Endothelial cell (in vitro differentiated cells): Measurements from ENCODE around the gene GET4. TPM values are rescaled to one million over a fixed set of nuclear protein-coding genes. Genes with fewer than 3 reads are reported as not detected.

Experiments used
- DNase-seq: peaks from one replicate; pipeline ENCODE4 v3.0.0; 2021; ENCODE audit warnings: low spot score
- H3K27ac Mint-ChIP-seq: one replicate; pipeline ENCODE4 v1.8.0; 2021; ENCODE audit warnings: mixed read lengths, inconsistent platforms; ENCODE audit not compliant: unreplicated experiment
- H3K27me3 Mint-ChIP-seq: one replicate; pipeline ENCODE4 v1.8.0; 2021; ENCODE audit warnings: mild to moderate bottlenecking, moderate library complexity, mixed read lengths, inconsistent platforms; ENCODE audit not compliant: unreplicated experiment
- H3K36me3 Mint-ChIP-seq: one replicate; pipeline ENCODE4 v1.8.0; 2021; ENCODE audit warnings: mild to moderate bottlenecking, low read depth, mixed read lengths, inconsistent platforms; ENCODE audit not compliant: unreplicated experiment
- H3K4me1 Mint-ChIP-seq: one replicate; pipeline ENCODE4 v1.8.0; 2021; ENCODE audit warnings: mild to moderate bottlenecking, mixed read lengths, inconsistent platforms; ENCODE audit not compliant: unreplicated experiment
- H3K4me3 Mint-ChIP-seq: one replicate; pipeline ENCODE4 v1.8.0; 2021; ENCODE audit warnings: mild to moderate bottlenecking, mixed read lengths, inconsistent platforms; ENCODE audit not compliant: unreplicated experiment
- H3K9me3 Mint-ChIP-seq: one replicate; pipeline ENCODE4 v1.8.0; 2021; ENCODE audit warnings: mixed read lengths, inconsistent platforms; ENCODE audit not compliant: unreplicated experiment
- total RNA-seq: library from RNA; stranded (reverse); fragmentation: NEBNext Ultra II Directional; extraction: Animal tissue kit (Norgen Biotek cat#: 25700); gene quantifications from one replicate; pipeline ENCODE4 v1.2.1, GENCODE V29; 2021; ENCODE audit not compliant: unreplicated experiment
- TF ChIP-seq, protein P1 (sequence below): fragments of 200-600 bp; sonication (generic); IDR thresholded peaks from one replicate; pipeline ENCODE4 v1.5.0; 2021; ENCODE audit warnings: antibody characterized with exemption; ENCODE audit not compliant: unreplicated experiment

Gene GET4
- total RNA-seq, 1 donor from 2014 or later, result 61.3 TPM

DNA sequence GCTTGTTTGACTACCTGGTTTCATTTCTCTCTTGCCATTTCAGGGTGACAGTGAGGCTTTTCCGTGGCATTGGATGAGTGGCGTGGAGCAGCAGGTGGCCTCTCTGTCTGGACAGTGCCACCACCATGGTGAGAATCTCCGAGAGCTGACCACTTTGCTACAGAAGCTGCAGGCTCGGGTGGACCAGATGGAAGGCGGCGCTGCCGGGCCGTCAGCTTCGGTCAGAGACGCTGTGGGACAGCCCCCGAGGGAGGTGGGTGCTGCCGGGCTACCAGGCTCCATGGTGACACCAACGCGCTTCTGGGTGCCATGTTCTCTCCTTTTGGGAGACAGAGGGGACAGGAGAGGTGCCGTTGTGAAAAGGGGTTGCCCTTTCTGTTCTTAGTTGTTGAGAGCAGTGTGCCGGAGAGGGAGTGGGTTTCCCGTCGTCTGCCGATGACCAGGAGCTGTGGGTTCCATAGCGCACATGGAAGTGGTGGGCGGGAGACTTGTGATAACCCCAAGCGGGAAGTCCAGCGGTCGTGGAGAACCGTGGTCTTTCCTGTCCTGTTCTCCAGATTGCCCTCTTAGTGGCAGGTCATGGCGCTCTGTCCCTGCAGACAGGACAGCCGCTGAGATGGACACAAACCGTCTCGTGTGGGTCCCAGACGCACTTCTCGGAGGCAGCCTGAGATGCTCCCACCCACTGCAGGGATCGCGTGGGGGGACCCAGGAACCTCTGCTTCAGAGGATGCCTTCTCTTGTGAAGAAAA is 22.8 kb upstream of the GET4 start:
- no peak for DNase-seq
- Mint-ChIP-seq H3K9me3 (no peaks in the 10 kb centered on the region), H3K4me3 (peak overlapping the region; percentile 28), H3K4me1 (no peaks in the 10 kb centered on the region), H3K27ac (no peak overlapping the region), H3K36me3 (peaks cover 69% of the 10 kb centered on the region), H3K27me3 (peaks cover 2% of the 10 kb centered on the region)
- TF ChIP-seq, protein P1, sequence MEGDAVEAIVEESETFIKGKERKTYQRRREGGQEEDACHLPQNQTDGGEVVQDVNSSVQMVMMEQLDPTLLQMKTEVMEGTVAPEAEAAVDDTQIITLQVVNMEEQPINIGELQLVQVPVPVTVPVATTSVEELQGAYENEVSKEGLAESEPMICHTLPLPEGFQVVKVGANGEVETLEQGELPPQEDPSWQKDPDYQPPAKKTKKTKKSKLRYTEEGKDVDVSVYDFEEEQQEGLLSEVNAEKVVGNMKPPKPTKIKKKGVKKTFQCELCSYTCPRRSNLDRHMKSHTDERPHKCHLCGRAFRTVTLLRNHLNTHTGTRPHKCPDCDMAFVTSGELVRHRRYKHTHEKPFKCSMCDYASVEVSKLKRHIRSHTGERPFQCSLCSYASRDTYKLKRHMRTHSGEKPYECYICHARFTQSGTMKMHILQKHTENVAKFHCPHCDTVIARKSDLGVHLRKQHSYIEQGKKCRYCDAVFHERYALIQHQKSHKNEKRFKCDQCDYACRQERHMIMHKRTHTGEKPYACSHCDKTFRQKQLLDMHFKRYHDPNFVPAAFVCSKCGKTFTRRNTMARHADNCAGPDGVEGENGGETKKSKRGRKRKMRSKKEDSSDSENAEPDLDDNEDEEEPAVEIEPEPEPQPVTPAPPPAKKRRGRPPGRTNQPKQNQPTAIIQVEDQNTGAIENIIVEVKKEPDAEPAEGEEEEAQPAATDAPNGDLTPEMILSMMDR, result no peak

DNA sequence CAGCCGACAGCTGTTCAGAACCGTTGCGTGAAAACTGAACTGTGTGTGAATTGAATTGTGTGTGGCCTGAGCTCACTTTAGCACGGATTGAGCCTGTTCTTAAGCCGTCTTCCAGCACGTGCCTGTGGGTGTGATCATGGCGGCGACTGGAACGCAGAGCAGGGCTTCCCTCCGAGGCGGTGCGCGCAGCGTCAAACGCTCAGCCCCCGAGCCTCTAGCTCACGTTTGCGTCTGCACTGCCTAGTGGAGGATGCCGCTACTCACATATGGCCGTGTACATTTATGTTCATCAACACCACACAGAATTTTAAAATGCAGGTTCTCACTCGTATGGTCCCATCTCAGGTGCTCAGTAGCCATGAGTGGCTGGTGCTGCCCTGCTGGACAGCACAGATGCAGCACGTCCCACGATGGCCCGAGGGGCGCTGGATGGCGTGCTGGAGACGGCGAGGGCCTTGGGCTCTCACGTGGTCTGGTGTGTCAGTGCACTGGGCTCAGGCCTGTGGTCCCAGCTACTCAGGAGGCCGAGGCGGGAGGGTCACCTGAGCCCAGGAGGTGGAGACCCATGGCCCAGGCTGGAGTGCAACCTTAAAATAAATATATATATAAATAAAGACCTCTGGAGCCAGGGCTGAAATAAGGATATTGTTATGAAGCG is 22.1 kb upstream of the GET4 start:
- Mint-ChIP-seq H3K36me3 (peaks cover 69% of the 10 kb centered on the region), H3K4me3 (no peak overlapping the region), H3K27ac (no peak overlapping the region), H3K9me3 (no peaks in the 10 kb centered on the region), H3K4me1 (no peaks in the 10 kb centered on the region), H3K27me3 (no peaks in the 10 kb centered on the region)
- DNase-seq, result no peak
- TF ChIP-seq, protein P1, result no peak

GRCh38 chr7:855686-856369 is 20.5 kb upstream of the GET4 start:
- DNase-seq, result no peak
- Mint-ChIP-seq H3K4me3 (peak overlapping the region; percentile 44), H3K36me3 (peaks cover 71% of the 10 kb centered on the region), H3K4me1 (no peaks in the 10 kb centered on the region), H3K27me3 (no peaks in the 10 kb centered on the region), H3K9me3 (no peaks in the 10 kb centered on the region), H3K27ac (no peak overlapping the region)
- TF ChIP-seq, protein P1, result no peak

- Mint-ChIP-seq H3K9me3 (no peaks in the 10 kb centered on the region), H3K4me3 (peak overlapping the region; percentile 44), H3K27me3 (no peaks in the 10 kb centered on the region), H3K27ac (no peak overlapping the region), H3K4me1 (no peaks in the 10 kb centered on the region), H3K36me3 (peaks cover 73% of the 10 kb centered on the region)
- TF ChIP-seq, protein P1, result no peak
- DNase-seq, result no peak
Measured at GRCh38 chr7:856444-857095, 19.8 kb upstream of the GET4 start.
